NCI-H146 treated with DMSO at 0.1 percent for 48 hours (cell line): ENCODE measurements around the gene CCDC149.

Experiments
- DNase-seq: peaks from one replicate; lab custom pipeline; 2025; ENCODE audit not compliant: unreplicated experiment; lab: John Stamatoyannopoulos, UW

Gene CCDC149

GRCh38 chr4:24845132-24845531 lies 67.7 kb downstream of the CCDC149 start:
- DNase-seq: no peak

- no peak for DNase-seq
Observed at GRCh38 chr4:24843096-24843495, 69.7 kb downstream of the CCDC149 start.

- DNase-seq: no peak
Observed at GRCh38 chr4:24842356-24842755, 70.5 kb downstream of the CCDC149 start.

GRCh38 chr4:24840826-24841543 lies 71.9 kb downstream of the CCDC149 start:
- DNase-seq: no peak

- DNase-seq: no peak
Observed at GRCh38 chr4:24840362-24840761, 72.5 kb downstream of the CCDC149 start.

- no peak for DNase-seq
Observed at GRCh38 chr4:24837781-24838180, 75.1 kb downstream of the CCDC149 start.

- no peak for DNase-seq
Observed at GRCh38 chr4:24837336-24837735, 75.5 kb downstream of the CCDC149 start.

GRCh38 chr4:24836661-24837242 lies 76.1 kb downstream of the CCDC149 start:
- DNase-seq: no peak

GRCh38 chr4:24835696-24836095 lies 77.1 kb downstream of the CCDC149 start:
- no peak for DNase-seq

GRCh38 chr4:24831637-24832036 lies 81.2 kb downstream of the CCDC149 start:
- no peak for DNase-seq

- no peak for DNase-seq
Observed at GRCh38 chr4:24824720-24825119, 88.1 kb downstream of the CCDC149 start.

GRCh38 chr4:24820541-24820940 lies 92.3 kb downstream of the CCDC149 start:
- DNase-seq: no peak

- DNase-seq: no peak
Observed at GRCh38 chr4:24816797-24817196, 96.0 kb downstream of the CCDC149 start.

- DNase-seq: no peak
Observed at GRCh38 chr4:24813732-24814131, 99.1 kb downstream of the CCDC149 start.

GRCh38 chr4:24810871-24811631 lies 101.8 kb downstream of the CCDC149 start:
- no peak for DNase-seq

GRCh38 chr4:24809815-24810405 lies 102.9 kb downstream of the CCDC149 start:
- no peak for DNase-seq

GRCh38 chr4:24809376-24809775 lies 103.5 kb downstream of the CCDC149 start:
- no peak for DNase-seq

GRCh38 chr4:24808955-24809354 lies 103.9 kb downstream of the CCDC149 start:
- no peak for DNase-seq

- DNase-seq: no peak
Observed at GRCh38 chr4:24808261-24808660, 104.6 kb downstream of the CCDC149 start.

GRCh38 chr4:24807611-24808010 lies 105.2 kb downstream of the CCDC149 start:
- no peak for DNase-seq

GRCh38 chr4:24806206-24806990 lies 106.4 kb downstream of the CCDC149 start:
- no peak for DNase-seq
